Keratinocyte (primary cell): ENCODE measurements around the gene PSMB2.

Experiments
- CTCF ChIP-seq, 3 experiments: IDR thresholded peaks in 1 of 3; conservative IDR thresholded peaks in 1 of 3; optimal IDR thresholded peaks in 1 of 3; 2 replicates in 2 of 3; 3 replicates in 1 of 3; pipeline versions ENCODE3 to v1.5.1; 2011; ENCODE audit warnings: low read length in 3 of 3, mild to moderate bottlenecking in 3 of 3, moderate library complexity in 2 of 3, control low read depth in 1 of 3, inconsistent platforms in 1 of 3; ENCODE audit not compliant: insufficient read depth in 2 of 3; ENCODE audit errors: extremely low read depth in 1 of 3
- EZH2 ChIP-seq: IDR thresholded peaks from one replicate; pipeline ENCODE4 v1.6.1; 2012; ENCODE audit warnings: inconsistent platforms, mild to moderate bottlenecking, low read length, moderate library complexity

DNA sequence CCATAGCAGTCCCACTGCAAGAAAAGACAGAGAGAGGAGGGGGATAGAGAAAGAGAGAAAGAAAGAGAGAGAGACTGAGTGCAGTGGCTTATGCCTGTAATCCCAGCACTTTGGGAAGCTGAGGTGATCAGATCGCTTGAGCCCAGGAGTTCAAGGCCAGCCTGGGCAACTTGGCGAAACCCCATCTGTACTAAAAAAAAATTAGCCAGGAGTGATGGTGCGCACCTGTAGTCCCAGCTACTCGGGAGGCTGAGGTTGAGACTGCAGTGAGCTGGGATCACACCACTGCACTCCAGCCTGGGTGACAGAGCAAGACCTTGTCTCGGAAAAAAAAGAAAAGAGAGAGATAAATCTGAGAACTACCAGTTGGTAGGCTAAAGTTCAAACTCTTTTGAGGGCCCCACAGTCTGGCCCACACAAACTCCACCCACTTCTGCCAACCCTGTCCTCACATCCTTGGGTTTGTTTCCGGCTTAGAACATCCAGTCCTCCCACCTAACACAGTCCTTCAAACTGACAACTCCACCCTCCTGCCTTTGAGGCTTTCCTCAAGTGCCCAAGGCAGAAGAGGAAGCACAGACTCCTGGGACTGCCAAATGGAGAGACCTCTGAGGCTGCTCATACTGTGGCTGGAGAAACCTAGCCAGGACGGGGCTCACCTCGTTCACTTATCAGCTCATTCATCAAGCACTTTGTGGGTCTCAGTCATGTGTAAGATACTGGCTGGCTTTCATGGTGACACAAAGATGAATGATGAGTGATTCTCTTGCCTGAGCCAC lies 48.1 kb downstream of the PSMB2 start:
- no peak for TF ChIP-seq CTCF (optimal IDR thresholded peaks at IDR 0.05 in 1 of 3, IDR thresholded peaks at IDR 0.05 in 1 of 3, conservative IDR thresholded peaks at IDR 0.05 in 1 of 3; ENCODE audit: extremely low read depth in 1 of 3, insufficient read depth in 2 of 3, low read length in 3 of 3)
- TF ChIP-seq EZH2, result no peak
